Stimulated activated CD4-positive, alpha-beta T cell treated with anti-CD3 and anti-CD28 coated beads, Interleukin-1b, Interleukin-23, amount 100 ng/mL, for 4 hours (primary cell): ENCODE data around the gene CERT1.
"Not testable (repeated sequence)": the region's sequence is repeated elsewhere in the genome, so short reads cannot be mapped to it uniquely, and the experiment has no call there.

ENCODE experiments used
- DNase-seq, 2 donors: peaks; one replicate each; pipeline ENCODE4 v3.0.0-alpha.2; 2020; ENCODE audit warnings: low read depth in 2 of 2

Gene CERT1

GRCh38 chr5:75523275-75523674 is 11.8 kb upstream of the CERT1 start:
- no peak for DNase-seq

GRCh38 chr5:75522542-75522941 is 11.1 kb upstream of the CERT1 start:
- DNase-seq: no peak

GRCh38 chr5:75522025-75522424 is 10.6 kb upstream of the CERT1 start:
- no peak for DNase-seq

- no peak for DNase-seq
Observed at GRCh38 chr5:75521195-75521594, 9.8 kb upstream of the CERT1 start.

GRCh38 chr5:75519761-75520160 is 8.3 kb upstream of the CERT1 start:
- no peak for DNase-seq

GRCh38 chr5:75514323-75514722 is 2.9 kb upstream of the CERT1 start:
- DNase-seq: no peak

- DNase-seq: no peak
Observed at GRCh38 chr5:75513841-75514240, 2.4 kb upstream of the CERT1 start.

GRCh38 chr5:75512383-75513074 is 1.1 kb upstream of the CERT1 start:
- DNase-seq: no peak

GRCh38 chr5:75510836-75511434 is 494 bp downstream of the CERT1 start:
- no peak for DNase-seq

- DNase-seq: peak in 1 of 2 donors; percentile 9
Observed at GRCh38 chr5:75510417-75510835, 1.0 kb downstream of the CERT1 start.

- DNase-seq: no peak
Observed at GRCh38 chr5:75509956-75510355, 1.5 kb downstream of the CERT1 start.

- DNase-seq: no peak
Observed at GRCh38 chr5:75509546-75509945, 1.9 kb downstream of the CERT1 start.

- DNase-seq: no peak
Observed at GRCh38 chr5:75507841-75508240, 3.6 kb downstream of the CERT1 start.

- not testable (repeated sequence) for DNase-seq
Observed at GRCh38 chr5:75505112-75505511, 6.3 kb downstream of the CERT1 start.

- not testable (repeated sequence) for DNase-seq
Observed at GRCh38 chr5:75498875-75499274, 12.6 kb downstream of the CERT1 start.

GRCh38 chr5:75498208-75498777 is 13.1 kb downstream of the CERT1 start:
- DNase-seq: no peak

GRCh38 chr5:75496026-75496425 is 15.4 kb downstream of the CERT1 start:
- DNase-seq: no peak

GRCh38 chr5:75491621-75492020 is 19.8 kb downstream of the CERT1 start:
- DNase-seq: no peak

GRCh38 chr5:75489847-75490246 is 21.6 kb downstream of the CERT1 start:
- not testable (repeated sequence) for DNase-seq

- no peak for DNase-seq
Observed at GRCh38 chr5:75484605-75485004, 26.8 kb downstream of the CERT1 start.

- no peak for DNase-seq
Observed at GRCh38 chr5:75482482-75482881, 28.9 kb downstream of the CERT1 start.

GRCh38 chr5:75481024-75481423 is 30.4 kb downstream of the CERT1 start:
- no peak for DNase-seq

- no peak for DNase-seq
Observed at GRCh38 chr5:75475364-75475763, 36.1 kb downstream of the CERT1 start.
